ENCODE results near the gene CEP63. TPM values are rescaled to one million over a fixed set of nuclear protein-coding genes. Genes with fewer than 3 reads are reported as not detected.

CEP63 gene
- total and polyA plus RNA-seq, 2 of the 8 experiments (the other 6 are each of a cell fraction or from before 2014, with no cell fraction given): 5.3 to 18.2 TPM

- H4K5ac ChIP-seq (ENCODE audit: insufficient read length, low read depth, low read length): no peak overlapping the region
- no peak overlapping the region for H3K4me2 ChIP-seq (ENCODE audit: insufficient read depth in 1 of 2, low read depth in 2 of 2, low read length in 2 of 2)
- H3K14ac ChIP-seq (ENCODE audit: insufficient read length): no peak overlapping the region
- no peak for FAIRE-seq
- no peak overlapping the region for H3K9ac ChIP-seq (replicated peaks in 1 of 4; ENCODE audit: extremely low read depth in 1 of 4, low read depth in 3 of 4, low read length in 3 of 4)
- DNase-seq (ENCODE audit: low read depth in 1 of 2, low spot score in 2 of 2): no peak
- no peak overlapping the region for H3K56ac ChIP-seq (replicated peaks; ENCODE audit: insufficient read length, low read depth, low read length)
- no peak overlapping the region for H2AFZ ChIP-seq (ENCODE audit: low read length)
- 45% methylated on average over 2 of the region's 2 CpGs; no CpG with 5 or more reads in 1 of the 2 experiments for WGBS, 2 experiments (ENCODE audit: extremely low coverage in 1 of 2, insufficient coverage in 1 of 2, insufficient read length in 1 of 2, insufficient replicate concordance in 2 of 2, low coverage in 1 of 2, low lambda C conversion rate in 2 of 2, missing lambda C conversion rate in 1 of 2)
- no peak overlapping the region for H2AK5ac ChIP-seq (ENCODE audit: low read depth, low read length)
- no peaks in the 10 kb centered on the region for H3K79me2 ChIP-seq (ENCODE audit: control insufficient read depth in 1 of 2, insufficient read depth in 2 of 2, low read length in 2 of 2)
- no peak overlapping the region for H2BK20ac ChIP-seq (ENCODE audit: low read length)
- peaks cover 0 to 8% (median 4%) of the 10 kb centered on the region in 4 experiments; a peak in 3 of 7 replicates for H3K4me1 ChIP-seq (replicated peaks in 1 of 4; ENCODE audit: control insufficient read depth in 3 of 4, insufficient read depth in 4 of 4, low read length in 3 of 4)
- CTCF ChIA-PET (ENCODE audit: partially characterized antibody): interaction anchor here (0.9 to 2.3 kb wide), 3 partner anchors 41 to 157 kb away, joined by 4 to 7 read pairs (median 5); no protein-coding TSS in a partner anchor
- H2BK5ac ChIP-seq (ENCODE audit: low read depth, low read length): no peak overlapping the region
- H4K8ac ChIP-seq (ENCODE audit: extremely low read depth, insufficient read depth, low read length): no peak overlapping the region; the same call in 1 of the 2 replicates
- H2BK12ac ChIP-seq (ENCODE audit: low read depth, low read length): no peak overlapping the region
- H3K4me3 ChIP-seq (ENCODE audit: extremely low read depth in 1 of 4, insufficient read depth in 2 of 4, low read depth in 3 of 4, low read length in 4 of 4): no peak overlapping the region
- H4K20me1 ChIP-seq (replicated peaks in 1 of 2; ENCODE audit: control insufficient read depth in 1 of 2, insufficient read depth in 2 of 2, low read length in 2 of 2): no peaks in the 10 kb centered on the region
- POLR2A ChIA-PET (ENCODE audit: partially characterized antibody): no interaction called here
- H3K79me1 ChIP-seq (ENCODE audit: low read depth, low read length): no peaks in the 10 kb centered on the region
- no peaks in the 10 kb centered on the region for H3K9me3 ChIP-seq (ENCODE audit: insufficient read depth in 2 of 2, low read depth in 1 of 2, low read length in 1 of 2)
- peaks cover 0 to 4% (median 2%) of the 10 kb centered on the region in 4 experiments; a peak in 1 of 7 replicates for H3K27me3 ChIP-seq (replicated peaks in 1 of 4; ENCODE audit: control insufficient read depth in 3 of 4, extremely low read depth in 1 of 4, insufficient read depth in 3 of 4, low read length in 3 of 4)
- no peak overlapping the region for H3K4ac ChIP-seq (replicated peaks; ENCODE audit: insufficient read length, low read depth, low read length)
- no peaks in the 10 kb centered on the region for H3K23me2 ChIP-seq (ENCODE audit: low read depth, low read length)
- no peak overlapping the region for H2BK120ac ChIP-seq (replicated peaks; ENCODE audit: low read depth, low read length)
- no peak overlapping the region for H3K18ac ChIP-seq (ENCODE audit: extremely low read depth, low read length)
- H2BK15ac ChIP-seq (ENCODE audit: low read length): no peak overlapping the region
- no peak overlapping the region for H4K91ac ChIP-seq (replicated peaks; ENCODE audit: insufficient read length, low read length)
- no peak overlapping the region for H3K23ac ChIP-seq (ENCODE audit: insufficient read length)
- no peak overlapping the region for H3K27ac ChIP-seq (ENCODE audit: low read depth, low read length)
- no peaks in the 10 kb centered on the region for H3K36me3 ChIP-seq (ENCODE audit: control insufficient read depth in 2 of 4, insufficient read depth in 4 of 4, low read length in 3 of 4)
- TF ChIP-seq CTBP2 (IDR thresholded peaks at IDR 0.05; ENCODE audit: borderline replicate concordance, insufficient read depth, insufficient read length, low read length): no peak
- TF ChIP-seq, protein P1, sequence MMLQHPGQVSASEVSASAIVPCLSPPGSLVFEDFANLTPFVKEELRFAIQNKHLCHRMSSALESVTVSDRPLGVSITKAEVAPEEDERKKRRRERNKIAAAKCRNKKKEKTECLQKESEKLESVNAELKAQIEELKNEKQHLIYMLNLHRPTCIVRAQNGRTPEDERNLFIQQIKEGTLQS (IDR thresholded peaks at IDR 0.05; ENCODE audit: insufficient read depth, low read depth, low read length): no peak
- no peak for TF ChIP-seq SRF (IDR thresholded peaks at IDR 0.05; ENCODE audit: low read depth, low read length)
- TF ChIP-seq RAD21 (IDR thresholded peaks at IDR 0.05 in 1 of 2, conservative IDR thresholded peaks at IDR 0.05 in 1 of 2; ENCODE audit: low read depth in 2 of 2, low read length in 2 of 2): no peak
- TF ChIP-seq KDM1A (IDR thresholded peaks at IDR 0.05; ENCODE audit: borderline replicate concordance, low read length): no peak
- TF ChIP-seq CBX8 (IDR thresholded peaks at IDR 0.05; ENCODE audit: borderline replicate concordance, low read depth, low read length): no peak
- no peak for TF ChIP-seq MAFK (IDR thresholded peaks at IDR 0.05; ENCODE audit: low read depth, low read length)
- TF ChIP-seq TAF1 (IDR thresholded peaks at IDR 0.05; ENCODE audit: low read depth, low read length): no peak
- TF ChIP-seq SUZ12 (IDR thresholded peaks at IDR 0.05; ENCODE audit: low read length): no peak
- TF ChIP-seq TCF12 (IDR thresholded peaks at IDR 0.05; ENCODE audit: low read depth, low read length): no peak
- TF ChIP-seq HDAC6 (IDR thresholded peaks at IDR 0.05; ENCODE audit: low read depth, low read length): no peak
- TF ChIP-seq CHD2 (IDR thresholded peaks at IDR 0.05; ENCODE audit: low read length): no peak
- no peak for TF ChIP-seq NANOG (IDR thresholded peaks at IDR 0.05; ENCODE audit: insufficient read depth, low read depth, low read length, poor library complexity, severe bottlenecking)
Observed at GRCh38 chr3:134597390-134597970, 111.6 kb downstream of the CEP63 start.

All from H1 (cell line).